Neutrophil (primary cell): ENCODE measurements around the gene KRT6A.
"Not testable (repeated sequence)": the region's sequence is repeated elsewhere in the genome, so short reads cannot be mapped to it uniquely, and the experiment has no call there.

Source experiments
- H3K27ac ChIP-seq: fragments of 200-600 bp; sonication (generic); 2 replicates; pipeline ENCODE4 v1.5.1; 2016; ENCODE audit warnings: mild to moderate bottlenecking, moderate library complexity
- H3K27me3 ChIP-seq: fragments of 200-600 bp; sonication (generic); 2 replicates; pipeline ENCODE4 v1.6.0; 2016; ENCODE audit warnings: mild to moderate bottlenecking
- H3K36me3 ChIP-seq: fragments of 200-600 bp; sonication (generic); 2 replicates; pipeline ENCODE4 v1.5.1; 2017
- H3K4me1 ChIP-seq, 2 experiments: fragments of 200-600 bp in 1 of 2; sonication (generic) in 1 of 2; 1 replicate in 1 of 2; 2 replicates in 1 of 2; pipeline versions ENCODE4 v1.5.1 to v1.6.1; 2013 to 2016; ENCODE audit warnings: low read depth in 1 of 2, low read length in 1 of 2, mild to moderate bottlenecking in 1 of 2, moderate library complexity in 1 of 2; ENCODE audit not compliant: control insufficient read depth in 1 of 2, insufficient read depth in 1 of 2
- H3K4me3 ChIP-seq, 2 experiments: fragments of 200-600 bp in 1 of 2; sonication (generic) in 1 of 2; 1 replicate in 1 of 2; 2 replicates in 1 of 2; pipeline ENCODE4 v1.5.1; 2013 to 2016; ENCODE audit warnings: low read depth in 1 of 2, low read length in 1 of 2, mild to moderate bottlenecking in 1 of 2, moderate library complexity in 1 of 2
- H3K9me3 ChIP-seq: fragments of 200-600 bp; sonication (generic); 2 replicates; pipeline ENCODE4 v1.5.1; 2016
- CTCF ChIP-seq: fragments of 200-600 bp; sonication (generic); IDR thresholded peaks from 2 replicates; pipeline ENCODE4 v1.5.1; 2016; ENCODE audit warnings: antibody characterized with exemption

Gene KRT6A

GRCh38 chr12:52508211-52508610, 15.2 kb upstream of the KRT6A start:
- H3K4me3 ChIP-seq = no peak overlapping the region
- H3K27me3 ChIP-seq = peaks cover 33% of the 10 kb centered on the region
- H3K27ac ChIP-seq = no peak overlapping the region
- no peaks in the 10 kb centered on the region for H3K36me3 ChIP-seq
- no peaks in the 10 kb centered on the region for H3K9me3 ChIP-seq
- H3K4me1 ChIP-seq = no peaks in the 10 kb centered on the region
- no peak for TF ChIP-seq CTCF

GRCh38 chr12:52506858-52507715, 14.0 kb upstream of the KRT6A start:
- no peaks in the 10 kb centered on the region for H3K9me3 ChIP-seq
- H3K27ac ChIP-seq = no peak overlapping the region
- peaks cover 33% of the 10 kb centered on the region for H3K27me3 ChIP-seq
- no peak overlapping the region for H3K4me3 ChIP-seq
- TF ChIP-seq CTCF = no peak
- no peaks in the 10 kb centered on the region for H3K4me1 ChIP-seq
- no peaks in the 10 kb centered on the region for H3K36me3 ChIP-seq

- H3K4me1 ChIP-seq = no peaks in the 10 kb centered on the region
- no peak for TF ChIP-seq CTCF
- no peak overlapping the region for H3K27ac ChIP-seq
- H3K27me3 ChIP-seq = peaks cover 25% of the 10 kb centered on the region
- no peaks in the 10 kb centered on the region for H3K9me3 ChIP-seq
- no peaks in the 10 kb centered on the region for H3K36me3 ChIP-seq
- H3K4me3 ChIP-seq = no peak overlapping the region
These were observed 9.8 kb upstream of the KRT6A start for GRCh38 chr12:52502877-52503276.

GRCh38 chr12:52501490-52501889, 8.4 kb upstream of the KRT6A start:
- Histone ChIP-seq H3K36me3 (no peaks in the 10 kb centered on the region), H3K4me1 (no peaks in the 10 kb centered on the region), H3K27ac (no peak overlapping the region), H3K9me3 (no peaks in the 10 kb centered on the region), H3K27me3 (peaks cover 14% of the 10 kb centered on the region), H3K4me3 (no peak overlapping the region)
- no peak for TF ChIP-seq CTCF

GRCh38 chr12:52500574-52500973, 7.5 kb upstream of the KRT6A start:
- H3K27ac ChIP-seq = not testable (repeated sequence)

GRCh38 chr12:52499806-52500560, 6.9 kb upstream of the KRT6A start:
- Histone ChIP-seq H3K27me3 (peaks cover 4% of the 10 kb centered on the region), H3K27ac (no peak overlapping the region), H3K36me3 (no peaks in the 10 kb centered on the region), H3K9me3 (no peaks in the 10 kb centered on the region), H3K4me3 (no peak overlapping the region), H3K4me1 (no peaks in the 10 kb centered on the region)
- no peak for TF ChIP-seq CTCF

More at GRCh38 chr12:52500574-52500973, 7.5 kb upstream of the KRT6A start:
- not testable (repeated sequence) for H3K36me3 ChIP-seq, H3K27me3 ChIP-seq, H3K4me3 ChIP-seq, H3K9me3 ChIP-seq, H3K4me1 ChIP-seq
